Esophagus squamous epithelium (tissue), 4 donors: Measurements from ENCODE around the gene PACS2.

Experiments used
- POLR2A ChIP-seq, 4 donors: fragments of 450-650 bp; IDR thresholded peaks; one replicate each; pipeline ENCODE4 v1.6.1; 2017; ENCODE audit warnings: antibody characterized with exemption in 4 of 4, mild to moderate bottlenecking in 4 of 4, moderate library complexity in 3 of 4
- TF ChIP-seq, protein P1 (sequence below), 6 experiments: fragments of 450-650 bp in 4 of 6; fragments of 200-600 bp in 2 of 6; sonication (generic) in 2 of 6; IDR thresholded peaks; one replicate each; pipeline ENCODE4 v1.5.1; 2016 to 2019; ENCODE audit warnings: antibody characterized with exemption in 6 of 6, mild to moderate bottlenecking in 4 of 6, moderate library complexity in 4 of 6

DNA sequence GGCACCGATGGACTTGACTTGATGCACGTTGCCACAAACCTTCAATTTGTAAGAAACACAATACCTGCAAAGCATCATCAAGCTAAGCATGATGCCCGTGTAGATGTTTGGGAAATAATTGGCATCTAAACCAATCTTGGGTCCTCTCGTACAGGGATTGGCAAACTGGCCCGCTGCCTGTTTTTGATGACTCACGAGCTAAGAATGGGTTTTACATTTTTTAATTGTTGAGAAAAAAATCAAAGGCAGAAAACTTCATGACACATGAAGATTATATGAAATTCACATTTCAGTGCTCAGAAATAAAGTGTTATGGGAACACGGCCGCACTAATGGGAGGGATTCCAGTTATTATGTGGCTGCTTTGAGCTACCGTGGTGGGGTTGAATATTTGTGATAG lies 116.0 kb downstream of the PACS2 start:
- TF ChIP-seq, protein P1, sequence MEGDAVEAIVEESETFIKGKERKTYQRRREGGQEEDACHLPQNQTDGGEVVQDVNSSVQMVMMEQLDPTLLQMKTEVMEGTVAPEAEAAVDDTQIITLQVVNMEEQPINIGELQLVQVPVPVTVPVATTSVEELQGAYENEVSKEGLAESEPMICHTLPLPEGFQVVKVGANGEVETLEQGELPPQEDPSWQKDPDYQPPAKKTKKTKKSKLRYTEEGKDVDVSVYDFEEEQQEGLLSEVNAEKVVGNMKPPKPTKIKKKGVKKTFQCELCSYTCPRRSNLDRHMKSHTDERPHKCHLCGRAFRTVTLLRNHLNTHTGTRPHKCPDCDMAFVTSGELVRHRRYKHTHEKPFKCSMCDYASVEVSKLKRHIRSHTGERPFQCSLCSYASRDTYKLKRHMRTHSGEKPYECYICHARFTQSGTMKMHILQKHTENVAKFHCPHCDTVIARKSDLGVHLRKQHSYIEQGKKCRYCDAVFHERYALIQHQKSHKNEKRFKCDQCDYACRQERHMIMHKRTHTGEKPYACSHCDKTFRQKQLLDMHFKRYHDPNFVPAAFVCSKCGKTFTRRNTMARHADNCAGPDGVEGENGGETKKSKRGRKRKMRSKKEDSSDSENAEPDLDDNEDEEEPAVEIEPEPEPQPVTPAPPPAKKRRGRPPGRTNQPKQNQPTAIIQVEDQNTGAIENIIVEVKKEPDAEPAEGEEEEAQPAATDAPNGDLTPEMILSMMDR (IDR thresholded peaks at IDR 0.05), result no peak
- no peak for TF ChIP-seq POLR2A (IDR thresholded peaks at IDR 0.05)
